GM23248 (cell line): ENCODE measurements around the gene GLI1. TPM values are rescaled to one million over a fixed set of nuclear protein-coding genes. Genes with fewer than 3 reads are reported as not detected.

Experiments used
- DNase-seq: peaks from one replicate; pipeline ENCODE4 v3.0.0-alpha.2; 2015
- H2AFZ ChIP-seq: fragments of 200-600 bp; sonication (generic); 2 replicates; pipeline ENCODE4 v1.6.1; 2016; ENCODE audit warnings: antibody characterized with exemption
- H3F3A ChIP-seq: fragments of 200-600 bp; sonication (generic); 2 replicates; pipeline ENCODE4 v1.6.1; 2016; ENCODE audit warnings: mild to moderate bottlenecking, antibody characterized with exemption, mixed run types; ENCODE audit not compliant: insufficient read depth
- H3K27ac ChIP-seq: fragments of 200-600 bp; sonication (generic); 2 replicates; pipeline ENCODE4 v1.5.1; 2016; ENCODE audit warnings: mild to moderate bottlenecking
- H3K27me3 ChIP-seq: fragments of 200-600 bp; sonication (generic); replicated peaks from 2 replicates; pipeline ENCODE4 v1.6.1; 2016; ENCODE audit warnings: mild to moderate bottlenecking; ENCODE audit not compliant: insufficient read depth
- H3K36me3 ChIP-seq: fragments of 200-600 bp; sonication (generic); 2 replicates; pipeline ENCODE4 v1.6.1; 2016; ENCODE audit warnings: low read depth, mild to moderate bottlenecking
- H3K4me1 ChIP-seq: fragments of 200-600 bp; sonication (generic); 2 replicates; pipeline ENCODE4 v1.6.1; 2016; ENCODE audit warnings: mild to moderate bottlenecking; ENCODE audit not compliant: insufficient read depth
- H3K4me2 ChIP-seq: fragments of 200-600 bp; sonication (generic); one replicate; pipeline ENCODE4 v1.6.1; 2016; ENCODE audit warnings: mild to moderate bottlenecking; ENCODE audit not compliant: unreplicated experiment
- H3K4me3 ChIP-seq: fragments of 200-600 bp; sonication (generic); 2 replicates; pipeline ENCODE4 v1.5.1; 2016; ENCODE audit warnings: mild to moderate bottlenecking
- H3K79me2 ChIP-seq: fragments of 200-600 bp; sonication (generic); 2 replicates; pipeline ENCODE4 v1.6.1; 2016; ENCODE audit warnings: mild to moderate bottlenecking; ENCODE audit not compliant: insufficient read depth
- H3K9ac ChIP-seq: fragments of 200-600 bp; sonication (generic); 2 replicates; pipeline ENCODE4 v1.6.1; 2016; ENCODE audit warnings: mild to moderate bottlenecking
- H3K9me2 ChIP-seq: fragments of 200-600 bp; sonication (generic); 2 replicates; pipeline ENCODE4 v1.6.1; 2016; ENCODE audit warnings: mixed run types, mild to moderate bottlenecking, moderate library complexity; ENCODE audit not compliant: insufficient read depth
- H3K9me3 ChIP-seq: fragments of 200-600 bp; sonication (generic); one replicate; pipeline ENCODE4 v1.6.1; 2017; ENCODE audit warnings: low read depth
- H4K20me1 ChIP-seq: fragments of 200-600 bp; sonication (generic); 2 replicates; pipeline ENCODE4 v1.6.0; 2016; ENCODE audit not compliant: insufficient read depth
- EZH2 ChIP-seq: fragments of 200-600 bp; sonication (generic); IDR thresholded peaks from 2 replicates; pipeline ENCODE4 v1.6.1; 2018; ENCODE audit warnings: antibody characterized with exemption, mild to moderate bottlenecking; ENCODE audit not compliant: insufficient read depth, poor library complexity, severe bottlenecking
- EZH2phosphoT487 ChIP-seq: fragments of 200-600 bp; sonication (generic); IDR thresholded peaks from 2 replicates; pipeline ENCODE4 v1.6.1; 2018; ENCODE audit warnings: antibody characterized with exemption, moderate library complexity, mild to moderate bottlenecking, low read depth; ENCODE audit not compliant: insufficient read depth
- WGBS, 2 experiments: methylation state at CpG; one replicate each; pipeline ENCODE4 v1.1.6; 2015 to 2017; ENCODE audit warnings: low lambda C conversion rate in 2 of 2, low coverage in 1 of 2; ENCODE audit errors: missing lambda C conversion rate in 2 of 2; 5-methylcytosine and 5-hydroxymethylcytosine counted together
- in situ Hi-C: fragments of 300-500 bp; cut with MboI; formaldehyde crosslinking; loops from 2 replicates; pipeline ENCODE4 v1.15.0; 2020
- polyA plus RNA-seq: library from polyadenylated mRNA; unstranded; fragments of >200 nt; fragmentation: Nextera tagmentation; extraction: Ambion mirVana; gene quantifications from 2 replicates; pipeline ENCODE4 v1.2.1, GENCODE V29; 2016
- total RNA-seq: library from RNA; depleted of rRNA; stranded (reverse); fragments of >200 nt; shearing (Covaris generic); gene quantifications from 2 replicates; pipeline ENCODE4 v1.2.3, GENCODE V29; 2014

Gene GLI1
- total and polyA plus RNA-seq, 2 experiments from 2014 or later, result 1.0 to 1.8 TPM

DNA sequence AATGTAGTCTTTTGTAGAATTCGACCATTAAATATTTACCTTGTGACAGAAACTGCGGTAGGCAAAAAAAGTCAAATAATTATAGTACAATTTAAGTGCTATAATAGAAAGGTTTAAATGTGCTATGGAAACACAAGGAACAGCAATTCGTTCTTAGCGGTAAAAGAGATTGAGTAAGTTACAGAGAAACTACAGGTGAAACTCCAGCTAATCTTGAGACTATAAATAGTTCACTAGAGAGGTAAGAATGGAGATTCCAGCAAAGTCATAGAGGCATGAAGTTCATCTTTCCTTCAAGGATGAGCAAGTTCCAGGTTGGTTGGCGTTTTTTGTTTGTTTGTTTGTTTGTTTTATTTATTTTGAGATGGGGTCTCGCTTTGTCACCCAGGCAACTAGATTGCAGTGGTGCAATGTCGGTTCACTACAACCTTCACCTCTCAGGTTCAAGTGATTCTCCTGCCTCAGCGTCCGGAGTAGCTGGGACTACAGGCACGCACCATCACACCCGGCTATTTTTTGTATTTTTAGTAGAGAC lies 27.9 kb upstream of the GLI1 start:
- WGBS, 2 experiments, result 91 to 94% methylated on average over 11 of the region's 11 CpGs
- in situ Hi-C loops, result no loop called here
- Histone ChIP-seq H3K9me3 (no peaks in the 10 kb centered on the region), H3K27me3 (no peaks in the 10 kb centered on the region), H3K9me2 (no peaks in the 10 kb centered on the region), H3K36me3 (no peaks in the 10 kb centered on the region), H3K4me2 (peak overlapping the region; percentile 97), H3F3A (peaks cover 11% of the 10 kb centered on the region), H3K27ac (peak overlapping the region; percentile 81), H3K79me2 (peaks cover 35% of the 10 kb centered on the region), H3K9ac (peak overlapping the region; percentile 92), H3K4me1 (peaks cover 8% of the 10 kb centered on the region; the same call in 1 of the 2 replicates), H2AFZ (peak overlapping the region; percentile 94), H4K20me1 (no peaks in the 10 kb centered on the region), H3K4me3 (peak overlapping the region; percentile 88)
- DNase-seq, result no peak
- TF ChIP-seq EZH2 (no peak), EZH2phosphoT487 (no peak)

DNA sequence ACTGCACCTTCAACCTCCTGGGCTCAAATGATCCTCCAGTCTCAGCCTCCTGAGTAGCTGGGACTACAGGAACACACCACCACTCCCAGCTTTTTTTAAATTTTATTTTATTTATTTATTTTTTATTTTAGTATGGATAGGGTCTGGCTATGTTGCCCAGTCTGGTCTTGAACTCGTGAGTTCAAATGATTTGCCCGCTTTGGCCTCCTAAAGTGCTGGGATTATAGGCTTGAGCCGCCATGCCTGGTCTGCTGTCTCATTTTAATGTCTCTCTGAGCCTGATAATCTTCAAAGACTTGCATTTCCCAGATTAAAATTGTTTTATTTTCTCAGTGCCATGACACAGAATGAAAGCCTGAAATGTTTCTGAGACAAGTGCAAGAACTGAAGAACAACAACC lies 26.2 kb upstream of the GLI1 start:
- in situ Hi-C loops, result no loop called here
- Histone ChIP-seq H3K9me3 (no peaks in the 10 kb centered on the region), H3K79me2 (peaks cover 19% of the 10 kb centered on the region), H3K4me3 (no peak overlapping the region), H3K27ac (no peak overlapping the region), H3K36me3 (no peaks in the 10 kb centered on the region), H3K9me2 (no peaks in the 10 kb centered on the region), H3K4me2 (no peak overlapping the region), H3K9ac (no peak overlapping the region), H3F3A (peaks cover 11% of the 10 kb centered on the region), H2AFZ (no peak overlapping the region), H3K4me1 (peaks cover 8% of the 10 kb centered on the region; the same call in 1 of the 2 replicates), H4K20me1 (no peaks in the 10 kb centered on the region), H3K27me3 (no peaks in the 10 kb centered on the region)
- TF ChIP-seq EZH2phosphoT487 (no peak), EZH2 (no peak)
- DNase-seq, result no peak
- 88 to 96% methylated on average over 3 of the region's 3 CpGs for WGBS, 2 experiments

- no peaks in the 10 kb centered on the region for H3K36me3 ChIP-seq
- TF ChIP-seq EZH2, result no peak
- no peak for TF ChIP-seq EZH2phosphoT487
- H3K9ac ChIP-seq, result no peak within 1 kb of the TSS
- H3K27me3 ChIP-seq, result no peaks in the 10 kb centered on the region
- no peaks in the 10 kb centered on the region for H3K9me2 ChIP-seq
- no peak within 1 kb of the TSS for H3K27ac ChIP-seq
- H3K9me3 ChIP-seq, result no peaks in the 10 kb centered on the region
- in situ Hi-C loops, result no loop called here
- peaks cover 4% of the 10 kb centered on the region; the same call in 1 of the 2 replicates for H3K4me1 ChIP-seq
- no peak within 1 kb of the TSS for H3K4me2 ChIP-seq
- peaks cover 11% of the 10 kb centered on the region for H3F3A ChIP-seq
- no peaks in the 10 kb centered on the region for H4K20me1 ChIP-seq
- no peak for DNase-seq
- no peak within 1 kb of the TSS for H3K4me3 ChIP-seq
- 80% methylated on average over 8 of the region's 8 CpGs for WGBS, 2 experiments
- H3K79me2 ChIP-seq, result peaks cover 6% of the 10 kb centered on the region
- no peak within 1 kb of the TSS for H2AFZ ChIP-seq
These were observed 24.9 kb upstream of the GLI1 start, which contains the start of gene INHBC for GRCh38 chr12:57434517-57435223. INHBC (plus strand) TSS chr12:57434784; CDS start chr12:57434887, 103 bp downstream.

DNA sequence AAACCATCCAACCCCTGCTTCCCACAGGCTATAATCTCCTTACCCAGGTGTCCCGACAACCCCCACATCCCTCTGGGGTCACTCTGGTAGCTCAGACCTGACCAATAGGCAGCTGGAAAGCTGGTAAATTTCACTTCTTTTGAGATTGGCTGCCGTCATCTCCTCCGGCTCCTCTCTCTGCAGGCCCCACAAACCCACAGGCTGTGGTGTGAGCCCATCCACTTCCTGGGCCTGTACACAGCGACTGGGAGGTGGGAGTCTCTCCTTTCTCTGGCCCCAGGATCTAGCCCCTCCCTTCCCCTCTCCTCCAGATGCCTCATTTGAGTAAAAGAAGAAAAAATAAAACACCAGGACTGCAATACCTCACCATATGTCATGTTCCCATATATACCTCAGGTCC lies 24.3 kb upstream of the GLI1 start:
- H3K4me1 ChIP-seq, result peaks cover 4% of the 10 kb centered on the region; the same call in 1 of the 2 replicates
- WGBS, 2 experiments, result 54 to 65% methylated on average over 4 of the region's 4 CpGs
- H3K27me3 ChIP-seq, result no peaks in the 10 kb centered on the region
- H3K4me3 ChIP-seq, result no peak overlapping the region
- H3K79me2 ChIP-seq, result no peaks in the 10 kb centered on the region
- H3K9ac ChIP-seq, result no peak overlapping the region
- H3F3A ChIP-seq, result peaks cover 6% of the 10 kb centered on the region; the same call in 1 of the 2 replicates
- no peaks in the 10 kb centered on the region for H3K9me2 ChIP-seq
- TF ChIP-seq EZH2phosphoT487 (no peak), EZH2 (no peak)
- no peak for DNase-seq
- H3K27ac ChIP-seq, result no peak overlapping the region
- in situ Hi-C loops, result no loop called here
- no peaks in the 10 kb centered on the region for H4K20me1 ChIP-seq
- H3K9me3 ChIP-seq, result no peaks in the 10 kb centered on the region
- no peak overlapping the region for H2AFZ ChIP-seq
- H3K36me3 ChIP-seq, result no peaks in the 10 kb centered on the region
- no peak overlapping the region for H3K4me2 ChIP-seq
